ENCODE data around the gene NR3C2.

The NR3C2 gene

GRCh38 chr4:148292686-148293085, 149.5 kb downstream of the NR3C2 start:
- DNase-seq (ENCODE audit: low read depth): no peak
- H3K4me3 ChIP-seq (ENCODE audit: low read depth, low read length): no peak overlapping the region
- TF ChIP-seq CTCF (IDR thresholded peaks at IDR 0.05; ENCODE audit: low read depth, low read length, missing control alignments): no peak
- in situ Hi-C loops (cut with HindIII; ENCODE audit: low sequenced_read_pairs): no loop called here

GRCh38 chr4:148289740-148290139, 152.5 kb downstream of the NR3C2 start:
- TF ChIP-seq CTCF (IDR thresholded peaks at IDR 0.05; ENCODE audit: low read depth, low read length, missing control alignments): no peak
- no peak for DNase-seq (ENCODE audit: low read depth)
- in situ Hi-C loops (cut with HindIII; ENCODE audit: low sequenced_read_pairs): no loop called here
- no peak overlapping the region for H3K4me3 ChIP-seq (ENCODE audit: low read depth, low read length)

GRCh38 chr4:148288448-148288847, 153.8 kb downstream of the NR3C2 start:
- DNase-seq (ENCODE audit: low read depth): no peak
- in situ Hi-C loops (cut with HindIII; ENCODE audit: low sequenced_read_pairs): no loop called here
- no peak for TF ChIP-seq CTCF (IDR thresholded peaks at IDR 0.05; ENCODE audit: low read depth, low read length, missing control alignments)
- no peak overlapping the region for H3K4me3 ChIP-seq (ENCODE audit: low read depth, low read length)

GRCh38 chr4:148287111-148287510, 155.1 kb downstream of the NR3C2 start:
- no peak for DNase-seq (ENCODE audit: low read depth)
- TF ChIP-seq CTCF (IDR thresholded peaks at IDR 0.05; ENCODE audit: low read depth, low read length, missing control alignments): no peak
- H3K4me3 ChIP-seq (ENCODE audit: low read depth, low read length): no peak overlapping the region
- in situ Hi-C loops (cut with HindIII; ENCODE audit: low sequenced_read_pairs): no loop called here

GRCh38 chr4:148286012-148286411, 156.2 kb downstream of the NR3C2 start:
- no peak overlapping the region for H3K4me3 ChIP-seq (ENCODE audit: low read depth, low read length)
- in situ Hi-C loops (cut with HindIII; ENCODE audit: low sequenced_read_pairs): no loop called here
- no peak for TF ChIP-seq CTCF (IDR thresholded peaks at IDR 0.05; ENCODE audit: low read depth, low read length, missing control alignments)
- no peak for DNase-seq (ENCODE audit: low read depth)

GRCh38 chr4:148283665-148284064, 158.5 kb downstream of the NR3C2 start:
- in situ Hi-C loops (cut with HindIII; ENCODE audit: low sequenced_read_pairs): no loop called here
- H3K4me3 ChIP-seq (ENCODE audit: low read depth, low read length): no peak overlapping the region
- TF ChIP-seq CTCF (IDR thresholded peaks at IDR 0.05; ENCODE audit: low read depth, low read length, missing control alignments): no peak
- DNase-seq (ENCODE audit: low read depth): no peak

- TF ChIP-seq CTCF (IDR thresholded peaks at IDR 0.05; ENCODE audit: low read depth, low read length, missing control alignments): no peak
- in situ Hi-C loops (cut with HindIII; ENCODE audit: low sequenced_read_pairs): no loop called here
- DNase-seq (ENCODE audit: low read depth): no peak
- H3K4me3 ChIP-seq (ENCODE audit: low read depth, low read length): no peak overlapping the region
Observed at GRCh38 chr4:148278310-148278709, 163.9 kb downstream of the NR3C2 start.

All from astrocyte of the cerebellum (primary cell).